HG03135 (cell line): ENCODE results near the gene YAP1.

ENCODE experiments used
- ATAC-seq: cut with Tn5 transposase; IDR thresholded peaks from one replicate; pipeline ENCODE4 v1.9.1; 2021; ENCODE audit warnings: mild to moderate bottlenecking, moderate library complexity; ENCODE audit not compliant: unreplicated experiment

YAP1 gene

DNA sequence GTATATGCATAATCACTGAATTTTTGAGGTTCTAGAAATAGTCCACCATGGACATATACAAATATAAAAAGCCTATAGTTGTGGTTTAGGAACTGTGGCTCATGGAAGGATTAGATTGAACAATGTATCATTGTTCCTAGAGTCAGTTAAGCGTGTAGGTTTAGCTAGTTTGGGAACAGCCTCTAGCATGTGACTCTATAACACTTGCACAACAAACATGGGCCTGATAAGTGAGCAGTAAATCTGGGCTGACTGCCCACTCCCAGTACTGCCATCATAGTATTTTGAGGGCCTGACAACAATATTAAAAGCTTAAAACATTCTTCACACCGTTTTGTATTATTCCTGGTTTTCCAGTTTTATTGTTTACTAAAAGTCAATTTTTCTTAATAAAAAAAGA, 47.0 kb downstream of the YAP1 start:
- ATAC-seq: no peak

DNA sequence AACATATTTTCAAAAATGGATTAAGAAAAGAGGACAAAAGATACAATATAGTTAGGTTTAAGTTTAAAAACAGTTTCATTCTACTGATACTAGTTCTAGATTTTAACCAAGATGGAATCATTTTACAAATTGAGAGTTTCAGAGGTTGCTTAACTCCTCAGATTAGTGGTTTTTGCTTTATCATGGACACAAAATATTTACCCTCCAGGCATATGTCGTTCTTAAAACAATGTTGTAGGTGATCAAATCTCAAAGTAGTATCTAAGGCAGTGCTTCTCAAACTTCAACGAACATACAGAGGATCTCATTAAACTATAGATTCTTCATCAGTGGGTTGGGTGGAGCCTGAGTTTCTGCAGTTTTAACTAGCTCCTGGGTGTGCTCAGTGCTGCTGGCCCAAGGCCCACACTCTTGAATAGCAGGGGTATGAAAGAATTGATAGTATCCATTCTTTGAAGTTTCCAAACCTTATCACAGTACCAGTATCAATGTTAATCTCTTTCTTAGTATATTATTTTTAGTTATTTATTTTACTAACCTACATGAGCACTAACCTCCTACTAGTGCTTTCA, 48.0 kb downstream of the YAP1 start:
- no peak for ATAC-seq

DNA sequence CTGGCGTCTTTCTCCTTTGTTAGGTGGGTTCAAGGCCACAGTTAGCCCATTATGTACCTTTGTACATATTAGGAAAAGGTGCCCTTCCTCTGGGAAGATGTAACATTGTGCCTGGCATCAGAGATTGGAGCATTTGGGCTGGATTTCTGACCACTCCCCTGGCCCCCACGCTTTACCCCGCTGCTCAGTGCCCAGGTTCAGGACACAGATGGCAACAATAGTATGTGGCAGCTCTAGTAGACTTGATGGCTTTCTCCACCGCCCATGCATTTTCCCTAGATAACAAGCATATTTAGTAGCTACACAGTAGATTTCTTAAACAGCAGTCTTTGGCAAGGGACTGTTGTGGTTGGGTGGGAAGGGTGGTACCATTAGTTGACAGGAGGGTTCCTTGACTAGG, 53.1 kb downstream of the YAP1 start:
- no peak for ATAC-seq

DNA sequence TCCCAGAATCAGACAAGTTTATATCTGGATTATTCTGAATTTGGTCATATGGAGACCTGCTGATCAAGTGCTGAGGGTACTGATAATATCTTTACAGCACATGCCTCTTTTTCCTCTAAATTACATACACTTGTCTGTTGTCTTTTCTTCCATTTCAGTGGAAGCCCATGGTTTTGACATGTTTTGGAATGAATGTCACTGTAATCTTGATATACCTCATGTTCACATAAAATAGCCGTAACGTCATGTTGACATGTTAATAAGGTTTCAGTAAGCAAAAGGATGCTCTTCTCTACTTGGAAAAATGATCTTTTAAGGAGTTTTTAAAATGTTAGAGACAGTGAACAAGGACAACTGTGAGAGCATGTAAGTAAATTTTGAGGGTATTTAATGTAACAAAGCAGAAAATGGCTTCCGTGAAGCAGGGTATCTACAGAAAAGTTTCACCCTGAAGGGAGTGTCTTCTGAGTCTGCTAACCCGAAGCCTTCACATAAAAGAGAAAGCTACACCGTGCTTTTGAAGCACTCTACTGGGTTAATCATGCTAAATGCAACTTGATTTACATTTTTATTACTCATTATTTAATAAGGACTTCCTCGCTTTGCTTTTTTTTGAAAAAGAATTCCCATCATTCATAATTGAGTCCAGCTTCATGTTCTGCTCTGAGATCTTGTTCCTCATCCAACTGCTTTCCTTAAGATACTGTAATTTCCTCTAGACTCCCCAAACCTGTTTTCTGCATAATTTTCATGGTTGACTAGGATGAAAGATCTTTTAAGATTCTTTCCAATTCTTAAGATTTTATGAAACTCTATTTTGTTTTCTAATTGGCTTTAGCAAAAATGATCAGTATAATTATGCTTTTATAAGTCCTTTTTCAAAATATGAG, 56.2 kb downstream of the YAP1 start:
- ATAC-seq: no peak

DNA sequence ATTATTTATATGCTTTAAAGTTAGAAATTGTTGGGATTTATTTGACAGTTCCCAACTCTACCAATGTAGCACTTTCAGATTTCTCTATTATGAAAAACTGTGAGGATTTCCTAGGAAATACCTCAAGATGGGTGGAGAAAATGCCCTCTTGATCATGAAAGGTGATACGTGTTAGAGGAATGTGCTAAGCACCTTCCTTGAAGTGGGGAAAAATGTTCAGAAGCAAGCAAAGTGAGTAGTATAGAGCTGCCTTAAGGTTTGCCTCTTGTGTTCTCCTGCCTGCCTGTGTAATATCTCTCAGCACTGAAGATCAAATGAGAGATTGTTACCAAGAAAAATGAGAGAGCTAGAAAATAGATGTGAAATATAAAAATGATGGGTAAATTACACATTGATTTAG, 58.2 kb downstream of the YAP1 start:
- ATAC-seq: no peak

DNA sequence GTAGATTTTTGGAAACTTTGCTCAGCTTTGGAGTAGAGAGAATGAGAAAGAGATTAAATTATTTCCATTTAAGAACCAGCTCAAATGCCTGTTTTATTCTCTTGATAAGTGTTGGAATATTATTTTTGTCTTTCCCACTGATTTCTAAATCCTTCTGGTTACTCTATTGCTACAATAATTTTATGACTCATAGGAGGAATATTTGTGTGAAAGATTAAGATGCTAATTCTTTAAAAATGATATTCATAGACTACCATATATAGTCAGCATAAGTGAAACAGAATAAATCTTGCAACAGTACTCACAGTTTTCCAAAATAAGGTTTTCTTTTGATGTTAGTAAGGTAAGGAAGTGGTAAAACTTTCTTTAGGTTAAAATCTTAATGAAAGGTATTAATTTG, 60.9 kb downstream of the YAP1 start:
- ATAC-seq: no peak

DNA sequence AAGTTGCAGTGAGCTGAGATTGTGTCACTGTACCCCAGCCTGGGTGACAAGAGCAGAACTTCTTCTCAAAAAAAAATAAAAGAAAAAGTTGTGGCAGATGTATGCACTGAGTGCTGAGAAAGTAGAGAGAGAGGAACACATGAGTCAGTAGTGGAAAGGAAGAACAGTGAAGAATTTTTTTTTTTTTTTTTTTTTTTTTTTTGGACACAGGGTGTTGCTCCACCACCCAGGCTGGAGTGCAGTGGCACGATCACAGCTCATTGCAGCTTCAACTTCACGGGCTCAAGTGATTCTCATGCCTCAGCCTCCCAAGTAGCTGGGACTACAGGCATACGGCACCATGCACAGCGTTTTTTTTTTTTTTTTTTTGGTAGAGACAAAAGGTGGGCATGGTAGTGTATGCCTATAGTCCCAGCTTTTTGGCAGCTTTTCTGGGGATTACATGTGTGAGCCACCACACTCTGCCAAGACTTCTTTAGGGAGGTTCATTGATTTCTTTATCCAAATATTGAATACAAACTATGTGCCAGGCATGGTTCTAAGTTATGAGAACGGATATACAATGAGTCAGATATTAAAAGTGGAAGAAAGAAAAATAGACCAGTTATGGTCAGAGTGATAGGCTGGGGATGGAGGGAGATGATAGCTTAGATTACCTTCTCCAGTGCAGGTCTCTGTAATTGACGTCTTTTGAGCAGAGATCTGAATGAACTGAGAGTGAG, 62.0 kb downstream of the YAP1 start:
- ATAC-seq: no peak

DNA sequence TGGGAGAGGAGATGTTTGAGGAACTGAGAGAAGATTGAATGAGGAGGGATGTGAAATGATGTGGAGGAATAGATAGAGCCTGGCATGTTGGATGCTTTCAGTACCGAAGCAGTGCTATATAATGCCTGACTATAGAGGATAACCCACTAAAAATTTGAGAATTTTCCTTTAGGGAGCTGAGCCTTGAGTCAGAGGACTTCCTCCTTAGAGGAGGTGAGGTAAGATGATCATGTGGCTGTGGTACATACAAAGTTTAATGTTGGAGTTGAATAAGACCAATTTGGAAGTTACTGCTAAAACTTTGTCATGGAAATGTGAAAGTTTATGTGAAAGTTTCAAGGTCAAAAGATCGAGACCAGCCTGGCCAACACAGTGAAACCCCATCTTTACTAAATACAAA, 66.9 kb downstream of the YAP1 start:
- no peak for ATAC-seq

DNA sequence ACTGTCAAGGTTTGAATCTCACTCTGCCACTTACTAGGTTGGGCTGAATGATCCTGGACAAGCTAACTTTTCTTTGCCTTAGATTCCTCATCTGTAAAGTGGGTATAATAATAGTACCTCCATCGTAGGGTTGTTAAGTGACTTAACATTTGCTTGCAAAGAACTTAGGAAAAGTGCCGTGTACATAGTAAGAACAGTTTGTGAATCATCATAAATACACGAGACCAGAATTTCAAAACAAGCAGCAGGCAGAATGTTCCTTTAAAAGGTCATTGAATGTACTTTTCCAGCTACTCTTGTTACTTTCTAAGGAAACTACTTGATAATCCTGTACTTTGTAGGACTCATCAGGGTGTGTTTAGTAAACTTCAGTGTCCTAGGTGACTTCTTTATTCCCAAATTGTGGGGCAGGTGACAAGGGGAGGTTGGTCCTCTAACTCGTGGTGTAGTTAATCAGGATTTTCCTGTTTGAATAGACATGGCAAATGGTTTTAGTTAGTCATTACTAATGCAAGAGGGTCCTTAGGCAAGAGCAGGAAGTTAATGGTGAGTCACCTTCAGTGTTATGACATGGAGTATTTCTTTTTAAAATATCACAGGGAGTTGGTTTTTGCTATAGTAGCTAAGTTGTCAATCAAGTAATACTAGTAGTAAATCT, 67.9 kb downstream of the YAP1 start:
- ATAC-seq: no peak

DNA sequence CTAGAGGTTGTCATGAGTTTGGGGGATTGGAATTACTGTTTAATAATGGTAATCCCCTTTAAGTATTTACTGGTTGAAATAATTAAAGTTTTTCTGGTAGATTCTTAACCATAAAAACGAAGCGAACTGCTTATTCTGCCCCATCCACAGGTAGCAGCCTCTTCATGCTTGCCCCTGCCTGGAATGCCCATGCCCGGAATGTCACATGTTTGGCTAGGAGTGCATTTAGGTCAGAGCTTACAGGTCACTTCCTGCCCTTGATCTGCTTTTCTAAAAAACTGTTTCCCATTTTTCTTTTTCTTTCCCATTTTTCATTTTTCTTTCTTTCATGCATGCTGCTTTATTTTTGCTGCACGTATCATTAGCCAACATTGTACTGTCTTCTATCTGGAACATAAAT, 69.1 kb downstream of the YAP1 start:
- ATAC-seq: no peak

DNA sequence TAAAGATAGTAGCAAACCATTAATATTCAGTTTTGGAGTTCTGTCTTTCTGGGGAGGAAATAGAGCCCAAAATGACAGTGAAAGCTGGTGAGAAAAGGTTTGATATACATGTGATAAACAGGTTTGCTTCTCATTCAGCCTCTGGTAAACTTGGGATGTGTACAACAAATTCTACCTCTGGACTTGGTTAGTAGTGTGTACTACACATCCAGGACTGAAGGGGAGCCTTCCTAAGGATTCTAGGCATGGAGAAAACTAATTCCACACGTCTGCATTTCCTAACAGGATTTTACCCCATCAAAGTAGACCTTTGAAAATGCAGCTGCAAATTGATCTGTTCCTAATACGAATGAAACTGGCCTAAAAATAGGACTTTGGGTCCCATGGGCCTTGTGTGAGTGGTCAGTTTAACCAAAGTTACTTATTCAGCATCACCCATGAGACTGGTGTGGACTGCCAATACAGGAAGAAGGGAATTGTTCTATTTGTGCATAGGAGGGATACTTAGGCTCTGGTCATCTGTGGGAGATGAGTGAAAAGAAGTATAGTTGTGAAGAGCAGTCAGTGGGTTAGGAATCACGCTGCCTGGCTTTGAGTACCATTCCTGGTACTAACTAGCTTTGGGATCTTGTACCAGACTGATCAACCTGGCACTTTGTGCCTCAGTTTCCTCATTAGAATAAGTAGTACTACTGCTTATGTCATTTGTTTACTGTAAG, 74.2 kb downstream of the YAP1 start:
- no peak for ATAC-seq

DNA sequence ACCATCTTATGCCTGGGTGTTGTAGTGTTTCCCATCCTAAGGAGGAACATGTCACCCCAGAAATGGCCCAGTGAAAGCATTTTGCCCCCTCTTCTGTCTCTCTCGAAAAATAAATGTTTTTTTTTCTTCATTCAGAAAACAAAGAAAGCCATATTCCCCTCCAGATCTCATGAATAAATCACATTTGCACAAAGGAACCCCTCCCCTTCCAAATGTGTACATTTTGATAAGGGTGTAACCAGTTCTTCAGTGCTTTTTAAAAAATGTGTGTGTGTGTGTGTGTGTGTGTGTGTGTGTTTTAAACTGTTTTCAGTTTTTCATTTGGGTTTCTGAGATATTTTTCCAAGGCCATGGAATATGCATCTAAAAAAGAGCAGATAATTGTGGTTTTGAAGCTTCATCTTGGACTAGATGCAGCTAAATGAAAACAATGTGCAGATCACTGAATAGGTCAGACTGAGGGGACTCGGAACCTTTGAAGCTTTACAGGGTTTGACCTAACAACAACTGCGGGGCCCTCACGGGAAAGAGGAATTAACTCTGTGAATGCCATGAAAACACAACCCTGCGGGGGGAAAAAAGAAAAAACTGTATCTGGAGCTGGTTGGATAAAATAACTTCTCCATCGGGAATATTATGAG, 76.4 kb downstream of the YAP1 start:
- no peak for ATAC-seq

DNA sequence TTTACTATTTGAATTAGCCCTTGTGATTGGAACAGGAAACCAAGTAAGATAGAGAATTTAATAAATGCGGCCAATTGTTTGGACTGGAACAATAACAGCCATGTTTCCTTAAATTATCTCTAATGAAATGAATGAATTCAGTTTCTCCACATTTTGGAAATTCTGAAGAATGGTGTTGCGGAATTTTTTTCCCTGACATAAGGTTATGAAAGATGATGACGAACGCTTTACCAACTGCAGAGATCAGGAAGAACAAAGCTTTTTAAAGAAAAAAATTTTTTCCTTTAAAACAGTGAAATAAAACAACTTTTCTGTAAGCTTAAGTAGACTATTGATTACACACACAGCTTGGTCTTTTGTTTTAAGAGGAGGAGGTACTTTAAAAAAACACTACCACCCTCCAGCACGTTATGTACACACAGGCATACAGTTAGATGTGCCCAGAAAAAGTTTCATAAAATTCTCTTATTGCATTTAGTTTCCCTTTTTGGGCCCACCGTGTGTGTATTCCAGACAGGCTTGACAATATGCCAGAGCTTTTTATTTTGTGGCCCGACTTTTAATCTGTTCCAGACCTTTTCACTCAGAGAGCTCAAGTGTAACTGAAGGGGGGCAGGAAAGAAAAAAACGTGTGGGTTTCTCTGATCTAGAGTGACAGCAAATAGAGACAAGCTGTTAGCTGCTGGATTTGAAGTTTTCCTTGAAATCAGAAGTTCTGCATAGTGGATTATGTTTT, 77.3 kb downstream of the YAP1 start:
- ATAC-seq: no peak

DNA sequence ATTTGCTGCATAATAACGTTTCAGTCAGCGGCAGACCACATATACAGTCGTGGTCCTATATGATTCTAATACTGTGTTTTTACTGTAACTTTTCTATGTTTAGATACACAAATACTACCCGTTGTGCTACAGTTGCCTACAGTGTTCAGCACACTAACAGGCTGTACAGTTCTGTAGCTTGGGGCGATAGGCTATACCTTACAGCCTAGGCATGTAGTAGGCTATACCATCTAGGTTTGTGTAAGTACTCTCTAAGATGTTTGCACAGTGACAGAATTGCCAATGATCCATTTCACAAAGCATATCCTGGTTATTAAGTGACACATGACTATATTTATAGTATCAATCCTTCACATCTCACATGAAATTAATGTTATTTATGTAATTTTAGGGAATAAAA, 78.2 kb downstream of the YAP1 start:
- no peak for ATAC-seq

DNA sequence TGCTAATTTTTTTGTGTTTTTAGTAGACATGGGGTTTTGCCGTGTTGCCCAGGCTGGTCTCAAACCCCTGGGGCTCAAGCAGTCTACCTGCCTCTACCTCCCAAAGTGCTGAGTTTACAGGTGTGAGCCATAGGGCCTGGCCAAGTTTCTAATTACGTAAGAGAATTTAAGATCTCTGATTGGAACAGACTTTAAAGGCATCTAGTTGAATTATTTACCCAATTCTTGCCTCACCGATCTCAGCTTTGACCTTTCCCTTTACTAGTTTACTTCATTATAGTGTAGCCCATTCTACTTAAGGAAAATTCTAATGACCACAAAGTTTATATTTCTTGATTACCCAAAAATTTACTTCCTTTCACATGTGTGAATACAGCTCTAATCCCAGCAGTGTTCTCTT, 81.6 kb downstream of the YAP1 start:
- ATAC-seq: no peak

DNA sequence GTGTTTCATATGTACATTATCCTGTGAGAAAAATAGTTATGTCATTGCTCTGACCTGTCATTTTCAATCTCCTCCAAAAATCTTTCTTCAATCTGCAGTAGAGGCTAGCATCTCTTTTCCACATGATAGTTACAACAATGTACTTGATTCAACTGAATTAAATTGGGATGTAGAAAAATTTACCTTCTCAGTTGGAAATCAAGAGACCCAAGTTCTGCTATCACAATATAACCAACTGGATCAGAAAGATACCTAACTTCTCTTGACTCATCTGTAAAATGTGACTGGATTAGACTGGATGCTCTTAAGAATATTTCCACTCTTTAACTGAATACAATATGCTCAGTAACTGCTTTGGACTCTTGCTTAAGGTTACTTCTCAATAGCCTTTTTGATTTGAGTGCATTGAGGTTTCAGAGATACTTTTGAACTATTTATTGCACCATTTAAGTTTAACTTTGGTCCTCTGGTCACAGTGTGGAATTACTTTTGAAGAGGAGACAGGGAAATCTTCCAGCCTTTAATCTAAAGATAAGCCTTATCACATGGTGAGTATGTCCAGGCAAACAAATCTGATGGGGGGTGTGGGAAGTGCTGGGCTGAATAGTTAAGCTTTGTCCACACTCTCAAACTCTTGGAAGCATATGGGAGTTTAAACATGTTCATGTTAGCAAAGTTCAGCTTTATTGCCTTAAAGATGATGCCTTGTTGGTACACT, 82.3 kb downstream of the YAP1 start:
- no peak for ATAC-seq

DNA sequence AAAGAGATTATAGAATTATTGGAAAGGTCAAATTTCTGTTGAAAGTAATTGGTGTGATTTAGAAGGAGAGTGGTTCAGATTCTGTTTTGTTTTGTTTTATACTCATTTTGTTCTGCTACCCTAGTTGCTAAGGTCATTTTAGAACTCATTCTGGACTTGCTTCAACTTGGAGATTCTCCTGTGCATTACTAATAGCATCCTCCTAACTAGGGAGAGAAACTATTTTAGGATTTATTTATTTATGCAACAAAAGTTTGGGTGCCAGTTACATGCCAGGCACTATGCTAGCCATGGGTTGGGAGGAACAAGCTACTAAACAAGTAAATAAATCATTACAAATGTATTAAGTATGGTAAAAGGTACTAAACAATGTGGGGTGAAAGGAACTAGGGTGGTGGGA, 84.0 kb downstream of the YAP1 start:
- no peak for ATAC-seq

DNA sequence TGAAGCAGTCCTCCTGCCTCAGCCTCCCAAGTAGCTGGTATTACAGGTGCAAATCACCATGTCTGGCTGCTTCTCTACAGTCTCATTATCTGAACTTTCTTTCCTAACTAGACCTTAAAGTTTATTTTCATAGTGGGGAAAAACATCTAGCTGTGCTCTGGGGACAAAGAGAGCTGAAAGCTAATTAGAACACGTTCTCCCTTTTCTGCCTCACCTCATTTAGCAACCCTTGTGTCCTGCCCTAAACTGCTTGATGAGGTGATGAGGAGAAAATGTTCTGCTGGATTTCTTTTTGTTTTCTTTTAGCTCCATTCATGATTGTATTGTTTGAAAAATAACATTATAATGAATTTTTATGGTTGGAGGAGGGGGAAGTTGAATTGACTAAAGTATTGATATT, 84.7 kb downstream of the YAP1 start:
- ATAC-seq: no peak

DNA sequence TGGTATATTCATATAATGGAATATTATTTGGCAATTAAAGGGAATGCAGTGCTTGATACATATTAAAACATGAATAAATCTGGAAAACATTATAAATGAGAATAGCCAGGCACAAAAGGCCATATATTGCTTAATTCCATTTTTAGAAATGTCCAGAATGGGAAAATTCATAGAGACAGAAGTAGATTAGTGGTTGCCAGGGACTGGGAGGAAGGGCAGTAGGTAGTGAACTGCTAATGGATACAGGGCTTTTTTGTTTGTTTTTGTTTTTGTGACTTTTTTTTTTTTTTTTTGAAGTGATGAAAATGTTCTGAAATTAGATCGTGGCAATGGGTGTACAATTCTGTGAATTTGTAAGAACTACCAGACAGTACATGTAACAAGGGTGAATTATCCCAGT, 86.1 kb downstream of the YAP1 start:
- no peak for ATAC-seq
